CD4-positive, alpha-beta T cell treated with Interleukin-15 for 4 hours (primary cell): Measurements from ENCODE around the gene AMER3.

Experiments
- DNase-seq: peaks from one replicate; pipeline ENCODE4 v3.0.0-alpha.2; 2020; ENCODE audit warnings: low spot score

AMER3 gene

DNA sequence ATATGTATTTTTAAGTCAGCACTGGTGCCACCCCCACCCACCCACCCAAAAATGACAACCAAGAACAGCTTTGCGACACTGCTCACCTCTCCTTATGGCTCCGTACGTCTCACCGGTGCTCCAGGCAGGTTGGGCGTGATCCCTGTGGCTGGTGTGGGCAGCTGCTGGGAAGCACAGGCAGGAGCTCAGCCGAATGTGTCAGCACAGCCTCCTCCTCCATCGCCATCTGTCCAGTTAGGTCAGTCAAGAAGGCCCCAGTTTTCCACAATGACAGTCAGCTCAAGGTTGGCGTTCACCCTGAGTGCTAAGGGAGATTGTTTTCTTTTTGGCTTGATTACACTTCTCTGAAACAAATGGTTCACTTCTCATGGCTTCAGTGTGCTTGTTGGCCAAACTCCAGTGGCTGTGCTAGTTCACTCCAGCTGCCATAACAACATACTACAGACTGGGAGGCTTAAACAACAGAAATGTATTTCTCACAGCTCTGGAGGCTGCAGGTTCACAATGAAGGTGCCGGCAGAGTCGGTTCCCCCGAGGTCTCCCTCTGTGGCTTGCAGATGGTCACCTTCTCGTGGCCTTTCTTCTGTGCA is 30.2 kb downstream of the AMER3 start:
- DNase-seq = no peak

DNA sequence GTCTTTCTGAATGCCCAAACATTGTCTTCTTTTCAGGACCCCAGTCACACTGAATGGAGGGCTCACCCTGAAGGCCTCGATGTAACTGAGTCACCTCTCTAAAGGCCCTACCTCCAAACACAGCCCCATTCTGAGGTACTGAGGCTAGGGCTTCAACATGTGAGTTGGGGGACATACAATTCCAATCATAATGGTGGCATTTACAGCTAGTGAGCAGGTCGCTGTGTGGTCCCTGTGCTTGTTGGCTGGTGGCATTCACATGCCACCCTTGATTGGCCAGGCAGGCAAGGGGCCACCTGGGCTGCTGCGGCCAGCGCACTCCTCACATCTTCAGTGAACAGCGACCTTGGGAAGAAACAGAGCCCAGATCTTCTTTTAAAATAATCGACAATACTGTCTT is 30.7 kb downstream of the AMER3 start:
- no peak for DNase-seq

DNA sequence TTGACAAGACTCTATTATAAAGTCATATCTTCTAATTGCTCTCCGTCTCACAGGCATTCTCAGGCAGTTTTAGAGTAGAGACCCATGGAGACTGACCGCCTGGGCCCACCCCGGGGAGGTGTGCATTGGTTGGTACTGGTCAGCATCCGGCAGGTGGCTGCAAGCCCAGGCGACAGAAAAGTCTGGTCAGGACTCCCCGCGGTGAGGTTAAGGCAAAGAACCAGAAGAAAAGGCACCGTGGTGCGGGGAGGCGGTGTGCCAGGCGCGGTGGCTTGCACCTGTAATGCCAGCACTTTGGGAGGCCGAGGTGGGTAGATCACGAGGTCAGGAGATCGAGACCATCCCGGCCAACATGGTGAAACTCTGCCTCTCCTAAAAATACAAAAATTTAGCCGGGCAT is 32.5 kb downstream of the AMER3 start:
- DNase-seq = no peak

DNA sequence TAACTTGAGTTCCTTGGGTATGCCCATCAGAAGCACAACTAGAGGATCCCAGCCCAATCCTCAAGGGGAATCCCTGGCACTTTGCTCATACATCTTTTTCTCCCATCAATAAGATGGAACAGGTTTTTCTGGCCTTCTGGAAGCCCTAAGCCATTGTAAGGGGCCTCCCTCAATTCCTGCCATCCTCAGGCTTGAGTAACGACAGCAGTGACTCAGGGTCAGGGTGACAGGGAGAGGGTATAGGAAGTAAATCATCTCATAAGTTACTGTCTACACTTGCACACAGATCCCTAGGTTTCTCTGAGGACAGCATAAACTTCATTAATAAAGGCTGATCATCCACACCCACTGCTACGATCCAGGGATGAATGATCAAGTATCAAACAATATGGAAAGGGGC is 35.0 kb downstream of the AMER3 start:
- no peak for DNase-seq

DNA sequence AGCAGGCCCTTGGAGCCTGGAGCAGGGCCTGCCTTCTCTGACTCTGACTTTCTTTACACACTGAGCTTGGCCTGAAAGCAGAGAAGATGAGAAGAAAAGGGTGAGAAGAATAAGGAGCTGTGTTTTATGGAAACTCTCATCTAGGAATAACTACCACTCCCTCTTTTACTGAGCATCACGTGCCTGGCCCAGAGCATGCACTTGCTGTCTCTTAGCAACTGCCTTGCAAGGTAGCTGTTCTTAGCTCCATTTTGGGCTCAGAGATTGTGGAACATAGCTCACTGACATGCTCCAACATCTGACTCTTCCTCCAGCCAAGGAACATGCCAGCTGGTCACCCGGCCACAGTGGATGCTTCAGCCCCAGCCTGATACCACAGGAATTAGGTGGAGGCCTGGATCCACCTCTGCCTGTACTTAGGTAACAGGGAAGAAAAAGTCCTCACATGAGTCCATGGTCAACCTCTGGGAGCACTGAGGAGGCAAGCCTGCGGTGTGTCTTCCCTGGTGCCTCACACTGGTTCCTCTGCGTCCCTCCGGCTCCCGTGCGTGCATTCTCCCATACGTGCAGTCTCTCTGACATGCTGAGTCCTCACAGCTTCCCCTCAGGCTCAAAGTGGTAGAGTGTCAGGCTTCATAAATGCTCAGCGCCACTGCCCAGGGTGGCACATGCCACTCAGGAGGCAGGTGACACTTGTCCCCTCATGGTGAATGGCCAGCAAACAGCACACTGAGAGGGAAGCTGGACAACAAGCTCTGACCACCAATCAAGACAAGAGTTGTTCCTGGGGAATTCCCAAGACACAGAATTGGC is 35.7 kb downstream of the AMER3 start:
- no peak for DNase-seq

DNA sequence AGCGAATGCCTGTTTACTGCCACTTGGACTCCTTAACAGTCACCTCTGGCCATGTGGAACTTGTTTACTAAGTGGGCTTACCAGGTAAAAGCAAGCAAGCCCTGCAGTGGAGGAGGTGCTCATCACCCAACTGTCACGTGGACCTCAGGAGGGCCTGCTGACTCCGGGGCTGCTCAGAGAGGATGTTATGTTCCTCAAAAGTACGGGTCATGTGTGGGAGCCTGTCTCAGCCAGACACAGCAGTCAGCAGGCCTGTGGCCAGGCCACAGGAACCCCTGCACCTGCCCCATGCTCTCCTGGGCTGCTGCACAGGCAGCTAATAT is 36.2 kb downstream of the AMER3 start:
- no peak for DNase-seq

DNA sequence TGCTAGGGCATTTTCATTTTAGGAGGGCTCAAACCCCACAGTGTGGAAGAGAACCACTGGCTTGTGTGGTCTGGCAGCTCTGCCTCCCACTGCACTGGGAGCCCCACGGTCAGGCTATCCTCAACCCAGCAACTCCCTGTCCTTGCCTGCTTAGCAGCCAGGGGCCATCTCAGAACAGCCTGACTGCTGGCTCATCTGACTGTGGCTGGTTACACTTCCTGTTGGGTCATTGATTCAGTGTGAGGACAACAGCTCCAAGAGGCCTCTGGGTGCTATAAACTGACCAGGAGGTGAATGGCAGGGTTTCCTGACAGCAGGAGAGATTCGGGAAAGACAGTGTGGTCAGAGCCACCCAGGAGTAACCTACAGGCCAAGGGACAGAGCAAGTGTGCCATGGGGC is 40.1 kb downstream of the AMER3 start:
- no peak for DNase-seq

DNA sequence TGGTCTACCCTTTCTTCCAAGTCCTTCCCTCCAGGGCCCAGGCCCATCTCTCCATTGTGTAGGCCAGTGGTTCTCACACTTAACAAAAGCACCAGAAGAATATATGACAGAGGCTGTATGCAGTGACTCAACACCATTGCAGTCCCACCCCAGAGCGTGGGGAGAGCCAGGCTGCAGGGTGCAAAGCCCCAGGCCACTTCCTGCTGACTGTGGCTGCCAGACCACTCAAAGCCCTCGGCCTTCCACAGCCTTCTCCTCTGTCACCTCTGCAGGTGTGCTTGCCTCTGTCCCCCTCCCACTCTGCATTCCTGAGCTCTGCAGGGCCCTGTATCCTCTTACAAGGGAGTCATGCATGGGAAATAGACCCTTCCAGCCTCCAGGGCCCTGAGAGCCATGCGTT is 41.0 kb downstream of the AMER3 start:
- no peak for DNase-seq

DNA sequence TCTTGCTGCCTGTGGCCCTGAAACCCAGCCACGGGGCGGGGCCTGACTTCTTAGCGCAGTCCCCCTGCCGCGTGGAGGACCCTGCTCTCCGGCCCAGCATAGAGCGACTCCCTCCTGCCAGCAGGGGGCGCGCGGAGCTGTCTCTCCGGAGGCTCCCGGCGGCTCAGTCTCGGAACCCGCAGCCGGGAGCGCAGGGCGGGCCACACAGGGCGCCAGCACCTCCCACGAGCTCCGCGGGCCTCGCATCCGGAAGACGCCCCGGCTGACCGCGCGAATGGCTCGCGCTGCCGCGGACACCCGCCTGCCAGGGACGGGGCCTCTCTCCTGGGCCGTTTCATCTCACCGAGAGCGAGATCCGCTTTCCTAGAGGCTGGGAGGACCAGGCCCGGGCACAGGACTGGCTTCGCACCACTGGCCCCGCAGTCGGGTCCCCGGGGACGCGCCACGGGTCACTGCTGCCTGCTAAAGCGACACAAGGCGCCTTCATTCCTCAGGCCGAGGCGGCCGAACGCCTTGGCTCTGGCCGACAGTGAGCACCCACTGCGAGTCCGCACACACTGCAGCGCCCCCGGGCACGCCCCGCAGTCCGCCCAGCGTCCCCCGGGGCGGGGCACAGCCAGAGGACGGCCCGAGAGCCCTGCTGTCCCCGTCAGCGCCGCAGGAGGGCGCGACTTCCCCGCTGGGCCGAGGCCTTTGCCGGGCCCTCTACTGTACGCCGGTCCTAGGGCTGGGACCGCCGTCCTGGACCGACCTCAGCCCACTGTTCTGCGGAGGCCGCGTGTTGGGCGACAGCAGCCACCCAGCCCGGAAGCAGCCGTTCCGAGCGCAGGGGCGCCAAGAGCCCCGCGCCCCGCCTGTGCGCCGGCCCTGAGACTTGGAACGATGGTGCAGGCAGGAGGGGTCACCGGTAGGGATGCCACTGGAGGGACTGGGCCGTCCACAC is 42.4 kb downstream of the AMER3 start:
- peak; percentile 91 for DNase-seq

DNA sequence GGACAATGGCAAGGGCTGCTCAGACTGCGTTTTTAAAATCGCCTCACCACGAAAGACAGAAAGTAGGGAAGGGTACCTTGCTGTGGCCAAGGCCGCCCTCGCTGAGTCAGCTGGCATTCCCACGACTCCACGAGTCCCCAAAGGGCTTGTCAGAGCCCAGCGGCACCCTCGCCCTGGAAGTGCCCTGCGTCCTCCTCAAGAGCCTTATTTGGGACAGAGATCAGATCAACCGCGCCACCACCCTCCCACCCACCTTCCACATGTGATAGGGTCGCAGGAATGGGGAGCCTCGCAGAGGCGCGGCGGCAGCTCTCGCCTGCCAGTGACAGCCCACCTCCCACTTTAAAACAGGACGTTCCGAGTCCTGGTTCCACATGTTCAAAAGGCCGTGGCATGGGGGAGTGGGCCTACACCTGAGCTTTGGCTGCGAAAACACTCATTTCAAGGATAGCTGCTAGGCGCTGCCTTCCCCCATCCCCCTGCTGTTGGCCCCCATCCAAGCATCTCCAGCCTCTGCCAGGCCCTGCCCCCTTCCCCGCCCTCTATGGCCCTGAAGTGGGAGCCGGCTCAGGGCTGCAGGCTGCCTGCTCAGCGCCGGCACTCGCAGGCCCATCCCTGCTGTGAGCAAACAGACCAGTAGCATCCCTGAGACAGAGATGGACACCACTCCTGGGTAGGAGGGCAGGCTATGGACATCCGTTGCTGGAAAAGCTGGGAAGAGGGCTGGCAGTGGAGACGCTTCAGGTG is 43.3 kb downstream of the AMER3 start:
- no peak for DNase-seq

DNA sequence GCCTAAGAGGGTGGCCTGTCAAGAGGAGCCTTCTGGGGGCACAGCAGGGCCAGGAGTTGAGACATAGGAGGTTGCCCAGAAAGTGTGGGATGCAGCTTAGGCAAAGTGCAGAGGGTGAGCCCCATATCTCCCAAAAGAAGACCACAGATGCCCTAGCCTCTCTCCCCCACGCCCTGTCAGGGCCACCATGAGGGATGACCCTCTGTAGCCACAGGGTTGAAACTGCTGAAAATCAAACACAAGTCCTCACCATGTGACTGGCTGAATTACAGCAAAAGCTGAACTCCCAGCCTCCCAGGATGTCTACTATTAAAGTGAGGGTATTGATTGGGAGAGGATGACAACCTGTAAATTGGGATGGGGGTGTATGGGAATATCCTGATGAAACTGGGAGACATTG is 44.0 kb downstream of the AMER3 start:
- DNase-seq = no peak

DNA sequence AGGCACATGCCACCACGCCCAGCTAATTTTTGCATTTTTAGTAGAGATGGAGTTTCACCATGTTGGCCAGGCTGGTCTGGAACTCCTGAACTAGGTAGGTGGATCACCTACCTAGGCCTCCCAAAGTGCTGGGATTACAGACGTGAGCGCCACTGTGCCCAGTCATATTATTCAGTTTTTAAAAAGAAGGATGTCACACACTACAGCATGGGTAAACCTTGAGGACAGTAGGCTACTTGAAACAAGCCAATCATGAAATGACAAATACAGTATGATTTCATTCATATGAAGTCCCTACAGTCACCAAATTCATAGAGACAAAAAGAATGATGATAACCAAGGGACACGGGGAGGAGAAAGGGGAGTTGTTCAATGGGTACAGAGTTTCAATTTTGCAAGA is 50.3 kb downstream of the AMER3 start:
- no peak for DNase-seq

DNA sequence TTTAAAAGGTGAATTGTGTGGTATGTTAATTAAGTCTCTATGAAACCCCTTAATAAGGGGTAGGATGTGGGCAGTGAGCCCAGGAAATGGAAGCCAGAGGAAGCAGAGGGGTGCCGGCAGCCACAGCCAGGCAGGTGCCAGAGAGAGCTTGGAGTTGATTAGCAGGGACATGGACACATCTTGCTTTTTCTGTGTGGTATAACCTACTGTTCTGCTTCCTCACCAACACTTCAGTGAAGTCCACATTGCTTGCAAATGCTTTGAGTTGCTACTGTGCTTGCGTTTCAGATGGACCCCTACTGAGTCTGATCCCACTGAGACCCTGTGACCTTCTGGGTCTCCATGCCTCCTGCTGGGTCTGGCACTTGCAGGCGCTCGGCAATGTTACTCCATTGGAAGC is 51.0 kb downstream of the AMER3 start:
- DNase-seq = no peak

DNA sequence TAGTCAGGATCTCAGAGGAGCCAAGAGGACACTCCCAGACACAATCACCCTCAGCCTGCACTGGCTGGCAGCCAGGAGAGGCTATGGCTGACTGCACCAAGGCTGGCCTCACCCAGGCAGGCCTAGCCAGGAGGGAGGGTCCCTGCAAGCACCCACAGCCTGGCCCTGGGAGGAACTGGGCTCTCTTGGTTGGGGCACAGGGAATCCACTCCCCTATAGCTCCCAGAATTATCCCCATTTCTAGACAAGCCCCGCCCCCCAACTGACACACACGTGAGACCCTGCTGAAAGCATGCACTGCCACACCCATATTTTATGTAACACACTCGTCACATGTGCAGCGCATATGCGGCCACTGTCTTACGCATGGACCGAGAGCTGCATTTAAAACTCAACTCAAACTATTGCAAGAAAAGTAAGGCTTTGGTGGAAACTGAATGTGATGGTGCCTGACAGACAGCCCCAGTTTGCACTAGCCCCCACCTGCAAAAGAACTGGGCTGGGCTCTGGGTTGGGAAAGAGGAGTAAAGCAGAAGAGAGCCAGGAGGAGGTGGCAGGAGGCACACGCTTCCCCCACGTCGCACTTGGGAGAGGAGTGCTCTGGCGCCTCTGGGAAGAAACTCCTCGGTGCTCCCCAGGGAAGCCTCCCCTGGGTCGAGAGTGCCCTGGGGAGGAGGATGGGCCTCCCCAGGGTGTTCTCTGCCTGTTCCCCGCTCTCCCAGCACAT is 52.5 kb downstream of the AMER3 start:
- DNase-seq = no peak

DNA sequence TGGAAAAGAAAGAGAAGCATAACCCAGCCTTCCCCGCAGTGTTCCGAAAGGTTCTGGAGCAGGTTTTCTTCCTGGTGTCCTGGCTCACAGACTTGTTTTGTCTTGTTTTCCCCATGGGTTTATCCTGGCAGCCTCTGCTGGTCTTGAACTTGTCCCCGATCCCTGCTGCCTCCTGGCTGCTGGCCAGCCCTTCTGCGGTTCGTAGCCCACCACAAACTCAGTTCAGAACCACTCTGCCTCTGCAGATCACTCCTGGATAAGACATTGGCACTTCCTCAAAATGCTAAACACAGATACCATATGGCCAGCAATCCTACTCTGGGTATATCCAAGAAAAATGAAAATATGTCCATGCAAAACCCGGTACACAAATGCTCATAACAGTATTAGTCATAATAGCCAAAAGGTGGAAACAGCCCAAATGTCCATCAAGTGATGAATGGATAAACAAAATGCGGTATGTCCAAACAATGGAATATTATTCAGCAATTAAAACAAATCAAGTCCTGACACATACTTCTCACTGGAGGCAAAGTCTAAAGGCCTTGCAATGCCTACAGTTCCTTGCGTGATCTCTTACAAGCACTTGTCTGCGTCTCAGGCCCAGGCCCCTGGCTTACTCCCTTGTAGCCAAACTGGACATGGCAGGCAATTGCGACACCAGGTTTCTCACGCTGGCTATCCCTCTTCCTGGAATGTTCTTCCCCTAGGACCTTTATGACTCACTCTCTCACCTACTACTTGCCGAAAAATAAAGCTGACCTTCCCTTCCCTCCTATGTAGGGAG is 53.3 kb downstream of the AMER3 start:
- no peak for DNase-seq

DNA sequence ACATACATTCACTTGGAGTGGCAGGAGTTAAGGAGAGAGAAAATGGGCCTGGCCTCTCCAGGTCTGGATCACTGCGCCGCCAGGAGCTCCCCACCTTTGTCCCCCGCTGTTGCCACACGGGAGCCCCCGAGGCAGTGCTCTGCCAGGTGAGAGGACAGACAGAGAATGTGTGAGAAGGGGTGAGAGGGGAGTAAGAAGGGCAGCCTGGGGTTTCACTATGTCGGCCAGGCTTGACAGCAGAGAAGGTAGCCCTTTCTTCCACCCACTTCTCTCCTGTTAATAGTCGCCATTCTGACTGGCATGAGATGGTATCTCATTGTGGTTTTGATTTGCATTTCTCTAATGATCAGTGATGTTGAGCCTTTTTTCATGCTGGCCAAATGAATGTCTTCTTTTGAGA is 55.1 kb downstream of the AMER3 start:
- DNase-seq = no peak

DNA sequence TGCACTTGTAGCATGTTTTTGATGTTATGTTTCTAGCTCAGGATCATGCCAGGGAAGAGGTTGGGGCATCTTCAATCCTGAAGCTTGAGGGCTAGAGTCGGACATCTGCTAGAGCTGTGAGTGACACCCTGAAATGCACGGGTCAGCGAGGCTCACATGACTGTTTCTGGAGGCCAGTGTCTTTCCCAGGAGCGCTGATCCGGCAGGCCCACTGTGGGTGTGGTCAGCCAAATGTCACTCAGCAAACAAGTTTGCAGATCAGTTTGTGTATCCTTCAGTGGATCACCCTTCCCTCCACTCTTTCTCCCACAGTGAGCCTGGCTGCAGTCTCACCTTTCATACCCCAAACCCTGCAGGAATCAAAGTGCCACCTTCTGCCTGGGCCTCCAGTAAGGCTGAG is 58.4 kb downstream of the AMER3 start:
- DNase-seq = no peak

DNA sequence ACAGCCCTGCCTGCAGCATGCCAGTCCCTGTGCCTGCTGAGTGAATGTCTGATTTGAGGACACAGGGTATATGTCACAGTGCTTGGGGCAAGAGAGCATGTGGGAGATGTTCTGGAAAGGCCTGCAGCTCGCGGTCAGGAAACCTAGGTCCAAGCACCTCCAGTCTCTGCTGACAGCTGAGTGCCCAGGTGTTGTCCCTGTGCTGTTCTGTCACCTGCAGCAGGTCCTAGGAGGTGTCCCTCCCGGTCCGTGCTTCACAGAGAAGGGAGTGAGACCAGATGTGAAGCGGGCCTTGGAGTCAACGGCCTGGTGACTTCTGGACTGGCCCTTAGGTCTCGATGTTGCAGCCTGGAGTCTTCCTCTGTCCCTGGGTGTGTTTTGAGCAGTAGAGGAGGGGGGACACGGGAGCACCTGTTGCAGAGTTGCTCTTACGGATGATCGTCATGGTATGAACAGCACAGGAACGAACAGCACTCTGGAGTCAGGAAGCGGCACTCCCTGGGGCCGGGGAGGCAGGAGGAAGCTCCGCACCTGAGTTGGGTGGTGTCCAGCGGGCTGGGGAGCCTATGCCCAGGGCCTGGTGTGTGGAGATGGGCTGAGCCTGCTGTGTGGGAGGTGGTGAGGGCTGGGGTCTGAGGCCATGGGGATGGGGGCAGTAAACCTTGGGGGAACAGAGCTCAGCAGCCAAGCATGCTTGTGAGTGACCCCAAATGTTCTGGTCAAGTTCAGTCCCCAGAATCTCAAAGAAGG is 59.8 kb downstream of the AMER3 start:
- no peak for DNase-seq
